ENCODE results near the gene CTDSPL.

The CTDSPL gene

DNA sequence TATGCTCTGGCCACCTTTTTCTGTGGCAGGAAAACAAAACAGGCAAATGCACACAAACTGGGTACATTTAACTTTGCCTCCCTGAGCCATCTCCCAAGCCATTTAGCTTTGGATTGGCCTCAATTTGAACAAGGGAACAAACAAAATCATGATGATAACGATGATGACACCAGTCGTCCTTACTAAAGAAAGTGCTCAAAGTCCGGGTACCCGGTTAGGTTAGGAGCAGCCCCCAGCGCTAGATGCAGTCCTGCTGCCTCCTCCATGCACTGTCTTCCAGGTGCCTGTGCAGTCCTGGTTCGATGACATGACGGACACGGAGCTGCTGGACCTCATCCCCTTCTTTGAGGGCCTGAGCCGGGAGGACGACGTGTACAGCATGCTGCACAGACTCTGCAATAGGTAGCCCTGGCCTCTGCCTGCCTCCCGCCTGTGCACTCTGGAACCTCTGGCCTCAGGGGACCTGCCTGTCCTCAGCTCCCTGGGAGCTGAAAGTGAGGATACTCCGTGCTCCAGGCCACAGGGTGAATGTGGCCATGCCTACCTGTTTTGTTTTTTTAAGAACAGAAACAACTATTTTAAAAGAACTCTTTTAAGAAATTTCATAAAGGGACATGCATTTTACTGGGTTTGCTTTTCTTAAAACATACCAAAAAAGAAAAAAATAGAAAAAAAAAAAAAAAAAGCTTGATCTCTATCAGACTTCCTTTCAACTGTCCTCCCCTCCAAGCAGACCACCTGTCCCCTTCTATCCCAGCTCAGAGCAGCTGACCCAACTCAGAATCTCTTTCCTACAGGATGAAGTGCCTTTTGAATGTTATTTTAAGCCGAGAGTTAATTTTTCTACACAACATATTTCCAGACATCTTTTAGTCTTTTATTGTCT is 119.0 kb downstream of the CTDSPL start:
- Histone ChIP-seq H3K4me3 (ENCODE audit: insufficient read depth in 1 of 2, low read depth in 1 of 2, low read length in 2 of 2) (no peak overlapping the region), H3K14ac (ENCODE audit: low read length in 2 of 2) (no peak overlapping the region), H2AFZ (ENCODE audit: low read depth, low read length) (no peak overlapping the region), H3K18ac (ENCODE audit: low read depth in 1 of 2, low read length in 2 of 2) (no peak overlapping the region), H3K79me1 (replicated peaks; ENCODE audit: low read length, poor library complexity, severe bottlenecking) (no peaks in the 10 kb centered on the region), H3K36me3 (ENCODE audit: control insufficient read depth in 1 of 2, insufficient read depth in 2 of 2, low read depth in 1 of 2, low read length in 2 of 2) (peaks cover 45 to 65% of the 10 kb centered on the region in 2 experiments), H2AK5ac (ENCODE audit: low read length, severe bottlenecking) (no peak overlapping the region), H2BK120ac (ENCODE audit: low read depth, low read length) (no peak overlapping the region), H3K4ac (ENCODE audit: low read depth in 1 of 2, low read length in 2 of 2) (no peak overlapping the region), H3K4me2 (ENCODE audit: low read length, poor library complexity, severe bottlenecking) (no peak overlapping the region), H2BK15ac (ENCODE audit: low read depth, poor library complexity, severe bottlenecking) (no peak overlapping the region), H4K8ac (ENCODE audit: low read length) (no peak overlapping the region), H3K23ac (ENCODE audit: low read length in 2 of 2) (no peak overlapping the region), H3K9ac (ENCODE audit: low read length) (no peak overlapping the region), H2BK5ac (ENCODE audit: low read depth, low read length, poor library complexity, severe bottlenecking) (no peak overlapping the region), H3K9me3 (ENCODE audit: control insufficient read depth, low read length) (no peaks in the 10 kb centered on the region), H3K27me3 (ENCODE audit: control insufficient read depth in 1 of 2, insufficient read depth in 1 of 2, low read length in 2 of 2) (no peaks in the 10 kb centered on the region), H2BK12ac (ENCODE audit: low read length in 2 of 2) (no peak overlapping the region), H3K4me1 (ENCODE audit: control insufficient read depth, insufficient read depth, low read depth, low read length) (no peaks in the 10 kb centered on the region), H4K91ac (ENCODE audit: low read length) (no peak overlapping the region), H3K27ac (ENCODE audit: low read length, poor library complexity, severe bottlenecking) (no peak overlapping the region)
- no peak for DNase-seq
- WGBS = 96% methylated on average over 12 of the region's 14 CpGs

DNA sequence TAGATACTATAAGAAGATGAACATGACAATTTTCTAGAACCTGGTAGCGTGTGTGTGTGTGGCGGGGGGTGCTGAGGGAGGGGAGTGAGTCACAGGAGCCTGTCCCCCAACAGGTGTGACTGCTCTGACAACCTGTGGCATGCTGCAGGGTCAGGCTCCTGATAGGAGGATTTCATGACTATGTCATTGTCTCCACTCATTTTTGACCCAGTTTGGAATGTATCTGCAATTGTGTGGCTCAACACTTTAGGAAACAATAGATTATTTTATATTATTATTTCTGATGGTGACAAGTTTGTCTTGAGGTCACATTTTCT is 119.6 kb downstream of the CTDSPL start:
- H3K36me3 ChIP-seq (ENCODE audit: control insufficient read depth in 1 of 2, insufficient read depth in 2 of 2, low read depth in 1 of 2, low read length in 2 of 2) = peaks cover 42 to 59% of the 10 kb centered on the region in 2 experiments
- no peak overlapping the region for H3K4me2 ChIP-seq (ENCODE audit: low read length, poor library complexity, severe bottlenecking)
- no peak overlapping the region for H3K18ac ChIP-seq (ENCODE audit: low read depth in 1 of 2, low read length in 2 of 2)
- no peaks in the 10 kb centered on the region for H3K9me3 ChIP-seq (ENCODE audit: control insufficient read depth, low read length)
- 97% methylated on average over 2 of the region's 2 CpGs for WGBS
- no peaks in the 10 kb centered on the region for H3K79me1 ChIP-seq (replicated peaks; ENCODE audit: low read length, poor library complexity, severe bottlenecking)
- H2BK120ac ChIP-seq (ENCODE audit: low read depth, low read length) = no peak overlapping the region
- no peaks in the 10 kb centered on the region for H3K4me1 ChIP-seq (ENCODE audit: control insufficient read depth, insufficient read depth, low read depth, low read length)
- H3K23ac ChIP-seq (ENCODE audit: low read length in 2 of 2) = no peak overlapping the region
- H3K4me3 ChIP-seq (ENCODE audit: insufficient read depth in 1 of 2, low read depth in 1 of 2, low read length in 2 of 2) = no peak overlapping the region
- no peak overlapping the region for H2AK5ac ChIP-seq (ENCODE audit: low read length, severe bottlenecking)
- no peak overlapping the region for H2AFZ ChIP-seq (ENCODE audit: low read depth, low read length)
- no peak for DNase-seq
- no peak overlapping the region for H3K14ac ChIP-seq (ENCODE audit: low read length in 2 of 2)
- no peak overlapping the region for H4K91ac ChIP-seq (ENCODE audit: low read length)
- H2BK5ac ChIP-seq (ENCODE audit: low read depth, low read length, poor library complexity, severe bottlenecking) = no peak overlapping the region
- H3K9ac ChIP-seq (ENCODE audit: low read length) = no peak overlapping the region
- no peak overlapping the region for H3K4ac ChIP-seq (ENCODE audit: low read depth in 1 of 2, low read length in 2 of 2)
- H2BK12ac ChIP-seq (ENCODE audit: low read length in 2 of 2) = no peak overlapping the region
- no peaks in the 10 kb centered on the region for H3K27me3 ChIP-seq (ENCODE audit: control insufficient read depth in 1 of 2, insufficient read depth in 1 of 2, low read length in 2 of 2)
- no peak overlapping the region for H2BK15ac ChIP-seq (ENCODE audit: low read depth, poor library complexity, severe bottlenecking)
- no peak overlapping the region for H3K27ac ChIP-seq (ENCODE audit: low read length, poor library complexity, severe bottlenecking)
- no peak overlapping the region for H4K8ac ChIP-seq (ENCODE audit: low read length)

DNA sequence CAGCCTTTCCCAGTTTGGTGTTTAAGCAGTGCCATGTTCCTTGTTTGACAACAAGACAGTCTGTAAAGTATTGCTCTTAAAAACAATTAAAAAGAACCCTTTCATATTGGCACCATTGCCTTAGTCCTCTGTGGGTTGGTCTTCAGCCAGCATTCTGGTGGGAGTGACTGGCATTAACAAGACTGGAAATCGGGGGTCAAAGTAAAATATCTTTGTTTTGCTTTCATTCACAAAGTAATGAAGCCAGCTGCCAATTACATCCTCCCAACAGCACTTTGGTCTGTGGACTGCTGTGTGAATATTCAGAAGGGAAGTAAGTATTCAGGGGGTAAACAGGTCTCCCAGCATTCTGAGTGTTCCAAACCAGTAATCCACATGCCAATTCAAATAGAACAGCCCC is 120.7 kb downstream of the CTDSPL start:
- Histone ChIP-seq H2AFZ (ENCODE audit: low read depth, low read length) (no peak overlapping the region), H3K4me3 (ENCODE audit: insufficient read depth in 1 of 2, low read depth in 1 of 2, low read length in 2 of 2) (no peak overlapping the region), H3K9me3 (ENCODE audit: control insufficient read depth, low read length) (no peaks in the 10 kb centered on the region), H3K4me1 (ENCODE audit: control insufficient read depth, insufficient read depth, low read depth, low read length) (peaks cover 1% of the 10 kb centered on the region), H3K27ac (ENCODE audit: low read length, poor library complexity, severe bottlenecking) (no peak overlapping the region), H4K91ac (ENCODE audit: low read length) (no peak overlapping the region), H2BK5ac (ENCODE audit: low read depth, low read length, poor library complexity, severe bottlenecking) (no peak overlapping the region), H3K14ac (ENCODE audit: low read length in 2 of 2) (no peak overlapping the region), H3K4me2 (ENCODE audit: low read length, poor library complexity, severe bottlenecking) (no peak overlapping the region), H3K27me3 (ENCODE audit: control insufficient read depth in 1 of 2, insufficient read depth in 1 of 2, low read length in 2 of 2) (no peaks in the 10 kb centered on the region), H2BK15ac (ENCODE audit: low read depth, poor library complexity, severe bottlenecking) (no peak overlapping the region), H3K18ac (ENCODE audit: low read depth in 1 of 2, low read length in 2 of 2) (no peak overlapping the region), H2BK12ac (ENCODE audit: low read length in 2 of 2) (no peak overlapping the region), H2BK120ac (ENCODE audit: low read depth, low read length) (no peak overlapping the region), H3K79me1 (replicated peaks; ENCODE audit: low read length, poor library complexity, severe bottlenecking) (no peaks in the 10 kb centered on the region), H3K23ac (ENCODE audit: low read length in 2 of 2) (no peak overlapping the region), H3K4ac (ENCODE audit: low read depth in 1 of 2, low read length in 2 of 2) (no peak overlapping the region), H4K8ac (ENCODE audit: low read length) (no peak overlapping the region), H2AK5ac (ENCODE audit: low read length, severe bottlenecking) (no peak overlapping the region), H3K9ac (ENCODE audit: low read length) (no peak overlapping the region), H3K36me3 (ENCODE audit: control insufficient read depth in 1 of 2, insufficient read depth in 2 of 2, low read depth in 1 of 2, low read length in 2 of 2) (peaks cover 37 to 48% of the 10 kb centered on the region in 2 experiments)
- no peak for DNase-seq
- 40% methylated on average over 1 of the region's 1 CpG for WGBS

DNA sequence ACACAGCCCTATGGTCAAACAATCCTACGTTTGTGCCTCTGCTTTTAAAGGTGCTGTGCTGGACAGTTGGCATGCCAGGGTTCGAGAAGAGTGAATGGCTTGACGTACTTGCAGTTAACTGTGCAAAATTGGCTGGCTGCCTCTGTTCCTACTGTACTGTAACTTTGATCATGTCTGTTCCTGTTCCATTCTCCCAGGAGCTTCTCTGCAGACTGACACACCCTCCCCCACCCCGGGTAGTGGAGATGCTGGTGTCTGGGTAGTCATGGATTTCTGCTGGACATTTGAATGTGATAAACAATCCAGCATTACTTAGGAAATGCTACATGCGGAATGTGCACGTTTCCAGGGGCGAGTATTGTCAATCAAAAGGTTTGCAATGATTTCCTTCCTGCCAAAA is 122.4 kb downstream of the CTDSPL start:
- Histone ChIP-seq H4K91ac (ENCODE audit: low read length) (no peak overlapping the region), H3K9ac (ENCODE audit: low read length) (no peak overlapping the region), H3K36me3 (ENCODE audit: control insufficient read depth in 1 of 2, insufficient read depth in 2 of 2, low read depth in 1 of 2, low read length in 2 of 2) (peaks cover 37 to 41% of the 10 kb centered on the region in 2 experiments), H3K79me1 (replicated peaks; ENCODE audit: low read length, poor library complexity, severe bottlenecking) (no peaks in the 10 kb centered on the region), H3K4me1 (ENCODE audit: control insufficient read depth, insufficient read depth, low read depth, low read length) (peaks cover 2% of the 10 kb centered on the region), H2BK120ac (ENCODE audit: low read depth, low read length) (no peak overlapping the region), H3K4ac (ENCODE audit: low read depth in 1 of 2, low read length in 2 of 2) (no peak overlapping the region), H3K4me3 (ENCODE audit: insufficient read depth in 1 of 2, low read depth in 1 of 2, low read length in 2 of 2) (no peak overlapping the region), H3K9me3 (ENCODE audit: control insufficient read depth, low read length) (no peaks in the 10 kb centered on the region), H2BK12ac (ENCODE audit: low read length in 2 of 2) (no peak overlapping the region), H4K8ac (ENCODE audit: low read length) (no peak overlapping the region), H2AK5ac (ENCODE audit: low read length, severe bottlenecking) (no peak overlapping the region), H3K27ac (ENCODE audit: low read length, poor library complexity, severe bottlenecking) (no peak overlapping the region), H3K14ac (ENCODE audit: low read length in 2 of 2) (no peak overlapping the region), H3K27me3 (ENCODE audit: control insufficient read depth in 1 of 2, insufficient read depth in 1 of 2, low read length in 2 of 2) (no peaks in the 10 kb centered on the region), H2BK15ac (ENCODE audit: low read depth, poor library complexity, severe bottlenecking) (no peak overlapping the region), H3K23ac (ENCODE audit: low read length in 2 of 2) (no peak overlapping the region), H2AFZ (ENCODE audit: low read depth, low read length) (no peak overlapping the region), H3K4me2 (ENCODE audit: low read length, poor library complexity, severe bottlenecking) (no peak overlapping the region), H3K18ac (ENCODE audit: low read depth in 1 of 2, low read length in 2 of 2) (no peak overlapping the region), H2BK5ac (ENCODE audit: low read depth, low read length, poor library complexity, severe bottlenecking) (no peak overlapping the region)
- DNase-seq = no peak
- WGBS = 94% methylated on average over 6 of the region's 7 CpGs
